GM19193 (cell line): ENCODE data around the gene ABCD4.

ENCODE experiments used
- POLR2A ChIP-seq: IDR thresholded peaks from 4 replicates; pipeline ENCODE4 v1.6.1; 2011; ENCODE audit not compliant: insufficient read depth, insufficient read length; ENCODE audit errors: extremely low read depth

Gene ABCD4

GRCh38 chr14:74267588-74267987 lies 35.1 kb downstream of the ABCD4 start:
- no peak for TF ChIP-seq POLR2A

GRCh38 chr14:74265301-74265965 lies 37.3 kb downstream of the ABCD4 start:
- TF ChIP-seq POLR2A, result no peak

- no peak for TF ChIP-seq POLR2A
Observed at GRCh38 chr14:74263921-74264320, 38.8 kb downstream of the ABCD4 start.

GRCh38 chr14:74263181-74263580 lies 39.6 kb downstream of the ABCD4 start:
- TF ChIP-seq POLR2A, result no peak

DNA sequence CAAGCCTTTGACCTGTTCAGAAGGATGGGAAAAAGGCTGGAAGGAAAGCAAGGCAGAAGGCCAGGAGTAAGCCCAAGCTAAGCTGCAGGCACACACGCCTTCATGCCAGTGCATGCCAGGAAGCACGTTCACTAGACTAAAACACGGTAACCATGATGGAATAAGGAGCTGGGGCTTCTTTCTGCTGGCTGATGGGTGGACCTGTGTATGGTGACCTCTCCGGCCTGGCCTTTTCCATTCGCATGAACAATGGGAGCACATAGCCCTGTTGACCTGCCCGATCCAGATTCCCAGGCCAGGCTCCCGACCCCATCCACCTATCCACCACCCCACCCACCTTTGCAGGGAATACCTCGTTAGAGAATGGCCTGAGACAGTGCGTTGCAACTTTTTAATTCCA lies 40.7 kb downstream of the ABCD4 start:
- TF ChIP-seq POLR2A, result no peak

DNA sequence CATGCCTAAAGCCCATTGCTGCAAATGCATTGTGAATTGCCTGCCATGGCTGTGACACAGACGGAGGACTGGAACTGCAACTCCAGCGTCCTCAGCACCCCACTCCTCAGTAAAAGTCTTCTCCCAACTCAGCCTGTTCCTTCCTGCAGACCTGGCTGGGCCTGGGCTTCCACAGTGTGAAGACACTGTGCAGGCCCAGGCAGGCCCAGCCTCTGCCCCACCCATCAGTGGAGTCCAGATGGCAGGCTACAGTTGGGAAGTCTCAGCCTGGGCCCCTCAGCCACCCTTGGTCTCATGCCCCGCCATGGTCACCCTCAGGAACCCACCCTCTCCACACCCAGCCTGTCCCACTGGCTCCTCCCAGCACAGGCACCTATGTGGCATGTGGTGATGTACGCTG lies 41.4 kb downstream of the ABCD4 start:
- TF ChIP-seq POLR2A, result no peak

DNA sequence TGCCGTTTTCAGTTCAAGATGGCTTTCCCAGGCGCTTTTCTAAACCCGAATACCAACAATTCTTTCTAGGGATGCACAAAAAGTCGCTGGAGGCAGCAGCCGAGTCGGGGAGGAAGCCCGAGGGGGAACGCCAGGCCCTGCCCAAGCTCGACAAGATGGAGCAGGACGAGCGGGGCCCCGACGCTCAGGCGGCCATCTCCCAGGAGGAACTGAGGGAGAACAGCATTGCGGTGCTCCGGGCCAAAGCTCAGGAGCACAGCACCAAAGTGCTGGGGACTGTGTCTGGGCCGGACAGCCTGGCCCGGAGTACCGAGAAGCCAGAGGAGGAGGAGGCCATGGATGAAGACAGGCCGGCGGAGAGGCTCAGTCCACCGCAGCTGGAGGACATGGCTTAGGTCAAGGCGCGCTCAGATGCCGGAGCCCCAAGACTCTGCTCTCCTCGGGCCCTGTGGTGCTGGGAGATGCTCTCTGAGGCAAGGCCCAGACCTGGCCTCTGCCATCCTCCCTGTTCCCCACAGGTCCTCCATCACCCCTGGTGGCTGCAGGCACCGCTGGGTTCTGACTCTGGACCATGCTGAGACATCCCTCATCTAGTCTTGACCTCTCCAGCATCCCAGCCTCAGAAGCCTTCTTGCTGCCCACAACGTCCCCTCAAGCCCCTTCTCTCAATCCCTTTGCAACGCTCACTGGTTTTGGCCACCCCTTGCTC lies 42.1 kb downstream of the ABCD4 start:
- no peak for TF ChIP-seq POLR2A

DNA sequence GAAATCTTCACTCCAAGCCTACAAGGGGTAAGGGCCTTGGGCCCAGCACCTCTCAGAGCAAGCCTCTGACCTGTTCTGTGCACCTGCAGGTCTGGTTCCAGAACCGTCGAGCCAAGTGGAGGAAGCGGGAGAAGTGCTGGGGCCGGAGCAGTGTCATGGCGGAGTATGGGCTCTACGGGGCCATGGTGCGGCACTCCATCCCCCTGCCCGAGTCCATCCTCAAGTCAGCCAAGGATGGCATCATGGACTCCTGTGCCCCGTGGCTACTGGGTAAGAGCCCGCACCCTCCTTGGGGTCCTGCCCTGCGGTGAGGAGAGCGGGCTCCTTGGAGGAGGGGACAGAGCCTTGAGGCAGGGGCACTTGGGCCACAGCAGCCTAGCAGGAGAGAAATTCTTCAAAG lies 43.2 kb downstream of the ABCD4 start:
- no peak for TF ChIP-seq POLR2A

- TF ChIP-seq POLR2A, result no peak
Observed at GRCh38 chr14:74258764-74259035, 44.0 kb downstream of the ABCD4 start.

DNA sequence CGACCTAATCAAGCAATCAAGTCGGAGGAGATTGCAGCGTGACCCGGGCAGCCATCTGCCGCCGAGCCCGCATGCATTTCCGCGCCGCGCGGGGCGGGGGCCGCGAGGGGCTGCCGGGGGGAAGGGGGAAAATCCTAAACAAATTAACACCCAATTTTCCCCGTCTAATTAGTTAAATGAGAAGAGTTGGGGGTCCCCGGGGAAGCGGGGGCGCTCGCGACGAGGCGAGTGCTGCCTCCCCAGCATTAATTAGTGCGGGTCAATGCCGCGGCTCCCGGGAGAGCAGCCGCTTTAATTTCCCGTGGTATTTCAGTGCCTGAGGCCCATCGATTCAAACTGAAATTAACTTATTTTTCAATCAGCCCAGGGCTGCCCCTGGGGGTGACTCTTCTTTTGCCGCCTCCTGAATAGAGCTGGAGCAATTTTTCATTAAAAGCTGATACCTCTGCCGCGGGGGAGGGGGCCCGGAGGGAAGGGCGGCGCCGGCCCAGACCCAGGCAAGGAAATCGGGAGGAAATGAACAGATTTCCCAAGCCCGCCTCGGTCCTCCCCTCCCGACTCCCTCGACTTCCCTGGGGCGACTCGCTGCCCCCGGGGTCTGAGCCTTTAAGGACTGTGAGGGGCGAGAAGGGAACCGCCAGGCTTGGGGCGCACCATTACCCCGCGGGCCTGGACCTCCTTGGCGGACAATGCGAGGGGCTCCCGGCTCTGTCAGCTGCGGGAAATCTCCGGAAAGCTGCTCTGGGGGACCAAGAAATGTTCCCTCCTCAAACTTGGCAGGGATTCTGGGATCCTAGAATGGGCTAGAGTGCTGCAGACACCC lies 44.6 kb downstream of the ABCD4 start:
- TF ChIP-seq POLR2A, result no peak

DNA sequence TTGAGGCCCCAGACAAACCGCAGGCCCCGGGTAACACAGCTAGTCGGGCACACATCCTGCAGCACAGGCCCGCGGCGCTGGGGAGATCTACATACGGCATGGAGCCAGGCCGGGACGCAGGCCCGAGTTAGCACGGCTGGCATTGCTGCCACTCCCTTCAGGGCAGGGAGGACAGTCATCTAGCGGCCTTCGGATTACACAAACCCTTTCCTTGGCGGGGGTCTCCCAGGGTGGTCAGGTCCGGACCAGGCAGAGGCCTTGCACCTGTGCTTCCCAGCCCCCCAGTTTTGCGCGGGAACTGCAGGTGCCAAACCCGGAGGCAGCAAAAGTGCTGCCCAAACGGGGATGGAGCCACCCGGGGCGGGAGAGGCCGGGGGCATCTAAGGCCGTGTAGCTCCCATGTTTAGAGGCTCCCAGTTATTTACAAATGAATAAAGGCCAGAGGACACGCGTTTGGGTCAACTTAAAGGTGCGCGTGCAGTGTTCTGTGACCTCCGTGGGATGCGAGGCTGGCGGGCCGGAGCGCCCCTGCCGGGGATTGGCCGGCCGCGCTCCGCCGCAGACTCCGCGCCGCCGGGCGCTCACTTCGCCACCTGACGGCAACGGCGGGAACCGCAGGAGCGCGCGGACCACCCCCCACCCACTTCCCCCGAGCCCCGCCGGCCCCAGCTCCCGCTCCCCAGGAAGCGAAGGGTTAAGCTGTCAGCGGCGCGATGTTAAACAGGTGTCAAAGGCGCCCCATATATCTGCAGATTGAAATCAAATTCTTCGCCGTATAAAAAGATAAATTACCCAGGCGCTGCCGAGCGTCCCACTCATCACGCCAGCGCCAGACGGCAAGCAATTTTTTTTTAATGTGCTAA lies 45.4 kb downstream of the ABCD4 start:
- TF ChIP-seq POLR2A, result no peak

DNA sequence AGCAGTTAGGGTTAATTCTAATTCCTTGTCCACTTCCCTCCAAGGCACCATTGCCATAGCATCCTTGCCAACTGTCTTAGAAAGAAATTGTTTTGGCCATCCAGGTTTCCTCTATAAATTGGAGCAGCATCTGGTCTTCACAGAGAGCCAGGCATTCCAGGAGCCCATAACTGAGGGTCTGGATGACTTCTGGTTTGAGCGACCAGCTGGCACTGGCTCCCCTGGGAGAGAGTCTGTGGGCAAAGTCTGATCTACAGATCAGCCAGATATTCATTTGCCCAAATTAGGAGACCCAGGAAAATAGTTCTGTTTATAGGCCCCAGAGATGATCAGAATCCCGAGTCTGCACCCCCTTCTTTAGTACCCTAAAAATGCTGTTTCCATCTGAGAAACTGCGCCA lies 47.5 kb downstream of the ABCD4 start:
- no peak for TF ChIP-seq POLR2A

GRCh38 chr14:74249433-74250375 lies 53.0 kb downstream of the ABCD4 start:
- TF ChIP-seq POLR2A, result no peak

- no peak for TF ChIP-seq POLR2A
Observed at GRCh38 chr14:74248017-74248416, 54.7 kb downstream of the ABCD4 start.

- no peak for TF ChIP-seq POLR2A
Observed at GRCh38 chr14:74246542-74246941, 56.2 kb downstream of the ABCD4 start.

DNA sequence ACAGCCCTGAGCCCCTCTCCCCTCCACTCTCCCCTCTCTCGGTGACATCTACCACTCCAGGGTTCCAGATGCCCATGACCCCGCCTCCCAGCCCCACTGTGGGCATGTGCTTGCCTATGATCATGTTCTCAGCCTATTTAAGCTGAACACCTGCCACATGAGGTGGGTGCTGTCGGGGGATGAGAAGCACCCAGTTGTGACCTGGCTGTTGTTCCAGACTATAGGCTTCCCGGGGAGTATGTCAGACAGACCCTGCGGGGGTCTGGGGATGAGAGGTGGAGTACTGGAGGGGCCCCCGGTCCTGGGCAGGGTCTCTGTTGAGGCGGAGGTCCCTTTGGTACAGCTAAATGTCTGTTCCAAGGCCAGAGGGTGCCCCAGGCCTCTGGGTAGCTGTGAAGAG lies 57.4 kb downstream of the ABCD4 start:
- no peak for TF ChIP-seq POLR2A
